AG04449 (cell line): ENCODE results near the gene SH3RF2.

Source experiments
- CTCF ChIA-PET: fragments of 350-600 bp; formaldehyde crosslinking; extraction: SDS; loops from one replicate; lab custom pipeline; 2021; ENCODE audit warnings: antibody characterized with exemption; lab: Yijun Ruan, JAX
- POLR2A ChIA-PET: fragments of 400-600, 350-600 bp; formaldehyde crosslinking; extraction: SDS; loops from one replicate; lab custom pipeline; 2020; ENCODE audit warnings: antibody characterized with exemption, inconsistent platforms; lab: Yijun Ruan, JAX
- DNase-seq: peaks from one replicate; pipeline ENCODE4 v3.0.0-alpha.2; 2010; ENCODE audit warnings: low read depth, low spot score
- H3K4me3 ChIP-seq: 2 replicates; pipeline ENCODE4 v1.5.1; 2011; ENCODE audit warnings: low read depth, mild to moderate bottlenecking, control low read depth, low read length
- CTCF ChIP-seq: IDR thresholded peaks from one replicate; pipeline ENCODE4 v1.5.1; 2011; ENCODE audit warnings: mild to moderate bottlenecking, moderate library complexity, low read length, control low read depth, inconsistent platforms; ENCODE audit not compliant: insufficient read depth; ENCODE audit errors: missing control alignments

SH3RF2 gene

DNA sequence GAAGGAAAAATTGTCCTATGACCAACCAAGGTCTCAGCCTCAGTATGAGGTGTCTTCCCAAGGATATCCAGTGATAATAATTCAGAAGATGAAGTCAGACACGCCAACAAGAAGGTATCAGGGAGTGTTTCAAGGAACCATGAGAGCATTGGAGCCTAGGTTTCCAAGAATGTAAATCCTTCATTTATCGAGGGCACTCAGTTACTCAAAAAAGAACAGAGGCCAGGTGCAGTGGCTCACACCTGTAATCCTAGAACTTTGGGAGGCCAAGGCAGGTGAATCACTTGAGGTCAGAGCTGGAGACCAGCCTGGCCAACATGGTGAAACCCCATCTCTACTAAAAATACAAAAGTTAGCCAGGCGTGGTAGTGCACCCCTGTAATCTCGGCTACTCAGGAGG, 98.2 kb downstream of the SH3RF2 start:
- TF ChIP-seq CTCF: no peak
- POLR2A ChIA-PET: no interaction called here
- H3K4me3 ChIP-seq: no peak overlapping the region
- no peak for DNase-seq
- CTCF ChIA-PET: no interaction called here

DNA sequence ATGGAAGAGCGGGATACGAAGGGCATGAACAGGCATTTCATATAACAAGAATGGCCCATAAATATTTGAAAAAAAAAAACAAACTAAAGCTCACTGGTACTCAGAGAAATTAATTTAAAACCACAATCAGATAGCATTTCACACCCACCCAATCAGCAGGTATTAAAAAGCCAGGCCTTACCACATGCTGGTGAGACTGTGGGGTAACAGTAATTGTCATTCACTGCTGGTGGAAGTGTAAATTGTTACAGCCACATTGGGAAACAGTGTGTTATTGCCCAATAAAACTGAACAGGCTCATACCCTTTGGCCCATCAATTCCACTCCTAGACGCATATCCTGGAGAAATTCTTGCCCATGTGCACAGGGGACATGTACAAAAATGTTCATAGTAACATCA, 103.0 kb downstream of the SH3RF2 start:
- DNase-seq: no peak
- H3K4me3 ChIP-seq: no peak overlapping the region
- POLR2A ChIA-PET: no interaction called here
- no peak for TF ChIP-seq CTCF
- CTCF ChIA-PET: interaction anchor here (0.7 to 1.4 kb wide), 4 partner anchors 11 to 212 kb away, joined by 3 to 6 read pairs (median 4); partner anchors contain the start of gene PRELID2

DNA sequence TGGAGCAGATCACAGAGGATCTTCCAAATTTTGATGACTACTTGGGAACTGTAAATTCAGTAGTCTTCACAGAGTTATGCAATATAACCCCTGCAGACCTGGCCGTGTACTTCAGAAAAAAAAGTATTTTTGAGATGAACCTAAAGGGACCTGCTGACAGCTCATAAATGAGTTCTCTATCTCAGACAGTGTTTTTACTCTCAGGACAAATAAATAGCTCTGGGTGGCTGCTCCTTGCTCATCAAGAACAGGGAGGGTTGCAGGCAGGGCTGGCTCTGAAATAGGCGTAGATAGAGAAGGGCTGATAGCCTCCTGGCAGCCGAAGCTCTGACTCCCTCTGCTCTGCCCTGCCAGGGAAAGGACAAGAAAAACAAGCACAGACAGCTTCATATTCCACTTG, 104.1 kb downstream of the SH3RF2 start:
- no peak for DNase-seq
- ChIA-PET CTCF (interaction anchor here (0.8 to 3.0 kb wide), 13 partner anchors 8 to 1835 kb away, joined by 3 to 27 read pairs (median 3); no protein-coding TSS in a partner anchor), POLR2A (interaction anchor here (0.8 kb wide), 1 partner anchor 193 kb away, joined by 3 read pairs; no protein-coding TSS in a partner anchor)
- TF ChIP-seq CTCF: no peak
- H3K4me3 ChIP-seq: no peak overlapping the region

DNA sequence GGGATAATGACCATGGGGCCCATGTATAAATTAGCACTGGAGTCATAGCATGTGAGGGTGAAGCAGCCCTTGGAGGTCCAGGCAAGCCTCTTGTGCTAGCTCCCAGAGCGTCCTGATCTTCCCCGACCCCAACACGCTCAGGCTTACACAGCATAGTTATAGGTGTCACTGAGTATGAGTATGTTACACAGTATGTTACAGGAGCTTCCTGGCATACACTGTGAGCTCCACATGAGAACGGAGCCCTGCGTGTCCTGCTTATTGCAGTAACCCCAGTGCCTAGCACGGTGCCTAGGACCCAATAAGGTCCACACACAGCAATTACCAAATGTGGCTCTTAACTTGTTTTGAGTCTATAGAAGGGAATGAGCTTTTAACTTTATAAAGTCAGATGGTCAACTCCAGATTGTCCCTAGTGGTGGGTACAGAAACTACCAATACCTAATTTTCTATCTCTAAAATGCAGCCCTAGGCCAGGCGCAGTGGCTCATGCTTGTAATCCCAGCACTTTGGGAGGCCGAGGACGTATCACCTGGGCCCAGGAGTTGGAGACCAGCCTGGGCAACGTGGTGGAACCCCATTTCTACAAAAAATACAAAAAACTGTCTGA, 104.9 kb downstream of the SH3RF2 start:
- ChIA-PET CTCF (interaction anchor here (0.8 to 3.0 kb wide), 17 partner anchors 7 to 1836 kb away, joined by 3 to 27 read pairs (median 3); no protein-coding TSS in a partner anchor), POLR2A (no interaction called here)
- no peak for DNase-seq
- no peak for TF ChIP-seq CTCF
- no peak overlapping the region for H3K4me3 ChIP-seq

DNA sequence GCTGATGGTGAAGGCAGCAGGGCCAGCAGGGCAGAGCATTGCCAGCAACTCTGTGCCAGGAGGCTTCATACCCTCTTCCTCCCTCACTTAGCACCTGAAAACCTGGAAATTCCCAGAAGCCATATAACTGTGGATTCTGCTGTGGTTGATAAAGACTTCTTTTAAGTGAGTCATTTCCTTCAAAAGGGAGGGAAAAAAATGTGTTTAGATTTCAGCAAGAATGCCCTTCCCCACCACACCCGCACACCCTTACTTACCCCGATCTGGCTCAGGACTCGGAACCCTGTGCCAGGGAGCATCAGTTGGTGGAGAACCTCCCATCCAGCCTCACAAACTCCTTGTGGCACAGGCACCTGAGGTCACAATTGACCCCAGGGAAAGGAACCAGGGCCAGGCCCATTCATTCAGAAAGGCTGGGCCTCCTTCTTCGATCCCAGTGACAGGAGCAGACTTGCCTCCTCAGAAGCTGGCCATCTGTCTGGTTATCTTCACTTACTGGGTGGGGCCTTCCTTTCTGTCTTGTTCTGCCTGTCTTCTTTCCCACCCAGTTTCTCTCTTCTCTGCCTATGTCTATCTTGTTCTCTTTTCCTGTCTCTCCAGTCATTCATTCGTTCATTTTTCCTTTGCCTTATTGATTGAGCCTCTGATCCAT, 106.4 kb downstream of the SH3RF2 start:
- H3K4me3 ChIP-seq: no peak overlapping the region
- peak; percentile 26 for DNase-seq
- ChIA-PET CTCF (interaction anchor here (0.9 to 3.0 kb wide), 6 partner anchors 8 to 322 kb away, joined by 3 to 27 read pairs (median 10); no protein-coding TSS in a partner anchor), POLR2A (no interaction called here)
- no peak for TF ChIP-seq CTCF

DNA sequence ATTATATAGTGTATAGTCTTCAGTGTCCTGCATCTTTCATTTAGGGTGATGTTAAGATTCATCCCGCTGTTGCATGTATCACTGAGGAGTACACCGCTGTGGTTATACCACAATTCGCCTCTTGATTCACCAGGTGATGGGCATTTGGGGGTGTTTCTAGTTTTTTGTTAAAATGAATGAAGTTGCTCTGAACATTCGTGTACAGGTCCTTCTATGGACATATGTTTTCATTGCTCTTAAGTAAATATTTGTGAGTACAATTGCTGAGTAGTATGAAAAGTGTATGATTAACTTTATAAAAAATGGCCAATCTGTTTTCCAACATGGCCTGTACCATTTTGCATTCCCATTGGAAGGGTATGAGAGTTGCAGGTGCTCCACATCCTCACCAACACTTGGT, 107.3 kb downstream of the SH3RF2 start:
- no peak overlapping the region for H3K4me3 ChIP-seq
- no peak for TF ChIP-seq CTCF
- ChIA-PET CTCF (interaction anchor here (0.7 to 0.9 kb wide), 2 partner anchors 135 to 323 kb away, joined by 3 read pairs; no protein-coding TSS in a partner anchor), POLR2A (no interaction called here)
- no peak for DNase-seq
